Measurements from ENCODE around the gene MCC.
"Not testable (repeated sequence)": the region's sequence is repeated elsewhere in the genome, so short reads cannot be mapped to it uniquely, and the experiment has no call there.

MCC gene

GRCh38 chr5:113489299-113489698, 1.0 kb upstream of the MCC start:
- DNase-seq = no peak

- DNase-seq = no peak
Observed at GRCh38 chr5:113488645-113489184, 462 bp upstream of the MCC start.

GRCh38 chr5:113487416-113487780, 855 bp downstream of the MCC start:
- peak in 1 of 2 donors; percentile 10 for DNase-seq

GRCh38 chr5:113480243-113480642, 8.0 kb downstream of the MCC start:
- DNase-seq = no peak

GRCh38 chr5:113478691-113479090, 9.6 kb downstream of the MCC start:
- no peak for DNase-seq

GRCh38 chr5:113474100-113474728, 14.0 kb downstream of the MCC start:
- no peak for DNase-seq

- DNase-seq = no peak
Observed at GRCh38 chr5:113463032-113463431, 25.2 kb downstream of the MCC start.

GRCh38 chr5:113457106-113457505, 31.1 kb downstream of the MCC start:
- not testable (repeated sequence) for DNase-seq

- no peak for DNase-seq
Observed at GRCh38 chr5:113452941-113453340, 35.3 kb downstream of the MCC start.

GRCh38 chr5:113451797-113452196, 36.5 kb downstream of the MCC start:
- no peak for DNase-seq

- DNase-seq = no peak
Observed at GRCh38 chr5:113450929-113451328, 37.3 kb downstream of the MCC start.

- no peak for DNase-seq
Observed at GRCh38 chr5:113450462-113450861, 37.8 kb downstream of the MCC start.

GRCh38 chr5:113448252-113448651, 40.0 kb downstream of the MCC start:
- no peak for DNase-seq

GRCh38 chr5:113447498-113448050, 40.7 kb downstream of the MCC start:
- DNase-seq = no peak

GRCh38 chr5:113446358-113446927, 41.8 kb downstream of the MCC start:
- no peak for DNase-seq

GRCh38 chr5:113437111-113437510, 51.1 kb downstream of the MCC start:
- DNase-seq = no peak

- DNase-seq = no peak
Observed at GRCh38 chr5:113435575-113435974, 52.7 kb downstream of the MCC start.

- no peak for DNase-seq
Observed at GRCh38 chr5:113434889-113435288, 53.4 kb downstream of the MCC start, which contains the start of gene TSSK1B. Gene TSSK1B, minus strand, starts transcription at chr5:113434989. Its CDS starts 150 bp downstream, at chr5:113434839.

- no peak for DNase-seq
Observed at GRCh38 chr5:113433862-113434612, 54.2 kb downstream of the MCC start.

- DNase-seq = no peak
Observed at GRCh38 chr5:113433071-113433470, 55.2 kb downstream of the MCC start.

GRCh38 chr5:113427871-113428574, 60.2 kb downstream of the MCC start:
- no peak for DNase-seq

GRCh38 chr5:113425909-113426308, 62.3 kb downstream of the MCC start:
- DNase-seq = no peak

GRCh38 chr5:113421693-113422092, 66.6 kb downstream of the MCC start:
- DNase-seq = no peak

Measured in stimulated activated CD4-positive, alpha-beta T cell treated with anti-CD3 and anti-CD28 coated beads, Interleukin-2, amount 100 ng/mL, for 24 hours (primary cell).